Breast epithelium (tissue), 4 donors: ENCODE measurements around the gene BARHL1. TPM values are rescaled to one million over a fixed set of nuclear protein-coding genes. Genes with fewer than 3 reads are reported as not detected.
A peak's percentile ranks its signal among the peaks of the same experiment; 100 is the strongest.

Source experiments
- DNase-seq, 2 donors: peaks; one replicate each; pipeline ENCODE4 v3.0.0-alpha.2; 2019; ENCODE audit warnings: low spot score in 2 of 2
- H3K27ac ChIP-seq, 2 donors: fragments of 200-600 bp; sonication (generic) in 1 of 2; one replicate each; pipeline ENCODE4 v1.5.1; 2016 to 2019; ENCODE audit warnings: mild to moderate bottlenecking in 1 of 2
- H3K27me3 ChIP-seq, 2 donors: fragments of 200-600 bp; sonication (generic) in 1 of 2; one replicate each; pipeline versions ENCODE4 v1.5.1 to v1.6.0; 2017 to 2019; ENCODE audit warnings: control low read depth in 1 of 2, mild to moderate bottlenecking in 1 of 2
- H3K36me3 ChIP-seq: fragments of 200-600 bp; one replicate; pipeline ENCODE4 v1.5.1; 2019
- H3K4me1 ChIP-seq, 2 donors: fragments of 200-600 bp; sonication (generic); one replicate each; pipeline ENCODE4 v1.5.1; 2016 to 2019; ENCODE audit warnings: control low read depth in 1 of 2
- H3K4me3 ChIP-seq, 3 donors: fragments of 200-600 bp; sonication (generic); 1 replicate in 2 of 3; 2 replicates in 1 of 3; pipeline ENCODE4 v1.5.1; 2016 to 2019; ENCODE audit warnings: mild to moderate bottlenecking in 3 of 3, moderate library complexity in 2 of 3
- H3K9me3 ChIP-seq, 2 donors: fragments of 200-600 bp; sonication (generic) in 1 of 2; one replicate each; pipeline ENCODE4 v1.5.1; 2016 to 2019; ENCODE audit warnings: control low read depth in 1 of 2
- CTCF ChIP-seq, 3 donors: fragments of 450-650 bp; IDR thresholded peaks; one replicate each; pipeline ENCODE4 v1.5.1; 2016 to 2017; ENCODE audit warnings: antibody characterized with exemption in 3 of 3, mild to moderate bottlenecking in 3 of 3, moderate library complexity in 3 of 3
- POLR2A ChIP-seq: fragments of 450-650 bp; IDR thresholded peaks from one replicate; pipeline ENCODE4 v1.6.1; 2016; ENCODE audit warnings: antibody characterized with exemption, mild to moderate bottlenecking, moderate library complexity
- POLR2AphosphoS5 ChIP-seq, 3 donors: sonication (generic); formaldehyde crosslinking; IDR thresholded peaks; one replicate each; pipeline ENCODE4 v1.6.1; 2017; ENCODE audit warnings: antibody characterized with exemption in 3 of 3
- intact Hi-C: fragments of 100-400 bp; cut with DNase I; formaldehyde crosslinking; loops from one replicate; pipeline ENCODE4 v1.15.1; 2023; ENCODE audit warnings: low total_unique reads
- total RNA-seq, 3 donors: library from RNA; depleted of rRNA; stranded (reverse); fragments of >200 nt; gene quantifications; one replicate each; pipeline ENCODE4 v1.1.0, GENCODE V29; 2016

The BARHL1 gene
- total RNA-seq, 3 donors from 2014 or later = not detected

GRCh38 chr9:132616725-132617124 lies 34.3 kb downstream of the BARHL1 start:
- no peak overlapping the region for H3K4me3 ChIP-seq
- intact Hi-C loops = loop anchor here (2.0 kb wide), 1 partner anchor 24 kb away; no protein-coding TSS in a partner anchor
- no peaks in the 10 kb centered on the region for H3K36me3 ChIP-seq
- no peak for DNase-seq
- H3K27ac ChIP-seq = no peak overlapping the region
- TF ChIP-seq CTCF (IDR thresholded peaks at IDR 0.05) (no peak), POLR2AphosphoS5 (IDR thresholded peaks at IDR 0.05) (no peak), POLR2A (no peak)
- no peaks in the 10 kb centered on the region for H3K4me1 ChIP-seq
- H3K27me3 ChIP-seq = no peaks in the 10 kb centered on the region
- no peaks in the 10 kb centered on the region for H3K9me3 ChIP-seq

GRCh38 chr9:132622159-132622558 lies 39.8 kb downstream of the BARHL1 start:
- intact Hi-C loops = no loop called here
- H3K4me1 ChIP-seq = no peaks in the 10 kb centered on the region
- no peak for DNase-seq
- H3K27ac ChIP-seq = no peak overlapping the region
- no peaks in the 10 kb centered on the region for H3K36me3 ChIP-seq
- no peaks in the 10 kb centered on the region for H3K27me3 ChIP-seq
- no peak overlapping the region for H3K4me3 ChIP-seq
- TF ChIP-seq POLR2A (no peak), CTCF (IDR thresholded peaks at IDR 0.05) (no peak)
- H3K9me3 ChIP-seq = no peaks in the 10 kb centered on the region

GRCh38 chr9:132626285-132626684 lies 43.9 kb downstream of the BARHL1 start:
- Histone ChIP-seq H3K36me3 (peaks cover 17% of the 10 kb centered on the region), H3K27me3 (no peaks in the 10 kb centered on the region), H3K4me1 (no peaks in the 10 kb centered on the region), H3K9me3 (no peaks in the 10 kb centered on the region), H3K4me3 (no peak overlapping the region), H3K27ac (peak overlapping the region; percentile 3 to 48)
- no peak for TF ChIP-seq POLR2AphosphoS5 (IDR thresholded peaks at IDR 0.05)
- TF ChIP-seq POLR2A = no peak
- TF ChIP-seq CTCF (IDR thresholded peaks at IDR 0.05) = no peak
- intact Hi-C loops = no loop called here
- no peak for DNase-seq

- TF ChIP-seq CTCF (IDR thresholded peaks at IDR 0.05) (no peak), POLR2AphosphoS5 (IDR thresholded peaks at IDR 0.05) (no peak), POLR2A (no peak)
- Histone ChIP-seq H3K4me1 (no peaks in the 10 kb centered on the region), H3K4me3 (no peak overlapping the region), H3K27ac (no peak overlapping the region), H3K9me3 (no peaks in the 10 kb centered on the region), H3K36me3 (peaks cover 17% of the 10 kb centered on the region), H3K27me3 (no peaks in the 10 kb centered on the region)
- DNase-seq = no peak
- intact Hi-C loops = no loop called here
Measured at GRCh38 chr9:132627106-132627505, 44.7 kb downstream of the BARHL1 start.

- Histone ChIP-seq H3K9me3 (no peaks in the 10 kb centered on the region), H3K27ac (no peak overlapping the region), H3K27me3 (no peaks in the 10 kb centered on the region), H3K4me1 (no peaks in the 10 kb centered on the region), H3K36me3 (peaks cover 17% of the 10 kb centered on the region), H3K4me3 (no peak overlapping the region)
- intact Hi-C loops = no loop called here
- no peak for DNase-seq
- no peak for TF ChIP-seq CTCF (IDR thresholded peaks at IDR 0.05)
- no peak for TF ChIP-seq POLR2AphosphoS5 (IDR thresholded peaks at IDR 0.05)
- no peak for TF ChIP-seq POLR2A
Measured at GRCh38 chr9:132627594-132627993, 45.2 kb downstream of the BARHL1 start.
